Activated CD4-positive, alpha-beta T cell treated with anti-CD3 and anti-CD28 coated beads for 4 hours (primary cell): ENCODE data around the gene DHX32.
A peak's percentile ranks its signal among the peaks of the same experiment; 100 is the strongest.
"Not testable (repeated sequence)": the region's sequence is repeated elsewhere in the genome, so short reads cannot be mapped to it uniquely, and the experiment has no call there.

Experiments
- DNase-seq, 2 donors: peaks; one replicate each; pipeline ENCODE4 v3.0.0-alpha.2; 2020

Gene DHX32

GRCh38 chr10:125895130-125896087, 14.3 kb upstream of the DHX32 start:
- peak; percentile 14 to 29 for DNase-seq

- not testable (repeated sequence) for DNase-seq
Observed at GRCh38 chr10:125894176-125894575, 13.1 kb upstream of the DHX32 start.

- DNase-seq = not testable (repeated sequence)
Observed at GRCh38 chr10:125892402-125892801, 11.3 kb upstream of the DHX32 start.

GRCh38 chr10:125889441-125889840, 8.3 kb upstream of the DHX32 start:
- DNase-seq = not testable (repeated sequence)

- no peak for DNase-seq
Observed at GRCh38 chr10:125886914-125887512, 5.9 kb upstream of the DHX32 start.

- DNase-seq = no peak
Observed at GRCh38 chr10:125883211-125883610, 2.1 kb upstream of the DHX32 start.

GRCh38 chr10:125882596-125882995, 1.5 kb upstream of the DHX32 start:
- DNase-seq = no peak

- DNase-seq = no peak
Observed at GRCh38 chr10:125880719-125881118, 373 bp downstream of the DHX32 start.

GRCh38 chr10:125878957-125879835, 1.9 kb downstream of the DHX32 start:
- DNase-seq = no peak

- no peak for DNase-seq
Observed at GRCh38 chr10:125871338-125871737, 9.8 kb downstream of the DHX32 start.

GRCh38 chr10:125868372-125868975, 12.6 kb downstream of the DHX32 start:
- DNase-seq = peak in 1 of 2 donors; percentile 12

GRCh38 chr10:125866421-125867029, 14.6 kb downstream of the DHX32 start:
- no peak for DNase-seq

- DNase-seq = no peak
Observed at GRCh38 chr10:125865120-125865519, 16.0 kb downstream of the DHX32 start.

- DNase-seq = no peak
Observed at GRCh38 chr10:125859128-125859817, 21.8 kb downstream of the DHX32 start.

- no peak for DNase-seq
Observed at GRCh38 chr10:125857185-125857760, 23.8 kb downstream of the DHX32 start.

- no peak for DNase-seq
Observed at GRCh38 chr10:125852487-125852886, 28.6 kb downstream of the DHX32 start.

- no peak for DNase-seq
Observed at GRCh38 chr10:125850766-125851731, 30.0 kb downstream of the DHX32 start.

GRCh38 chr10:125849448-125849847, 31.6 kb downstream of the DHX32 start:
- DNase-seq = no peak

GRCh38 chr10:125848857-125849256, 32.2 kb downstream of the DHX32 start:
- no peak for DNase-seq

- DNase-seq = no peak
Observed at GRCh38 chr10:125848371-125848770, 32.7 kb downstream of the DHX32 start.
